Mucosa of rectum (tissue), 2 donors: ENCODE results near the gene PIGR.

ENCODE experiments used
- H3K27ac ChIP-seq, 2 donors: one replicate each; pipeline ENCODE4 v1.7.0; 2013; ENCODE audit warnings: inconsistent platforms in 2 of 2, low read depth in 2 of 2, low read length in 2 of 2
- H3K27me3 ChIP-seq, 2 donors: one replicate each; pipeline ENCODE4 v1.7.0; 2013; ENCODE audit warnings: low read length in 2 of 2; ENCODE audit not compliant: control insufficient read depth in 2 of 2, insufficient read depth in 2 of 2
- H3K36me3 ChIP-seq, 2 donors: one replicate each; pipeline ENCODE4 v1.7.0; 2013; ENCODE audit warnings: low read length in 2 of 2; ENCODE audit not compliant: control insufficient read depth in 2 of 2, insufficient read depth in 2 of 2
- H3K4me1 ChIP-seq, 2 donors: one replicate each; pipeline ENCODE4 v1.7.0; 2013; ENCODE audit warnings: low read length in 2 of 2, mild to moderate bottlenecking in 1 of 2; ENCODE audit not compliant: control insufficient read depth in 2 of 2, insufficient read depth in 2 of 2
- H3K4me3 ChIP-seq, 2 donors: one replicate each; pipeline ENCODE4 v1.7.0; 2013; ENCODE audit warnings: low read length in 2 of 2
- H3K9ac ChIP-seq, 2 donors: one replicate each; pipeline ENCODE4 v1.7.0; 2013; ENCODE audit warnings: low read length in 2 of 2, low read depth in 1 of 2, mild to moderate bottlenecking in 1 of 2
- H3K9me3 ChIP-seq, 2 donors: one replicate each; pipeline ENCODE4 v1.7.0; 2013; ENCODE audit warnings: low read length in 2 of 2; ENCODE audit not compliant: control insufficient read depth in 2 of 2
- donor health status: healthy.
- donor health status: Normal muscosa, but diverticular disease.

Gene PIGR

GRCh38 chr1:206939131-206939530, 7.1 kb downstream of the PIGR start:
- Histone ChIP-seq H3K36me3 (peaks cover 67 to 79% of the 10 kb centered on the region in 2 donors), H3K27ac (peak overlapping the region; percentile 74 to 84), H3K27me3 (no peaks in the 10 kb centered on the region), H3K4me1 (peaks cover 38 to 65% of the 10 kb centered on the region in 2 donors), H3K4me3 (peak overlapping the region in 1 of 2 donors; percentile 20), H3K9me3 (no peaks in the 10 kb centered on the region), H3K9ac (peak overlapping the region; percentile 5 to 41)

DNA sequence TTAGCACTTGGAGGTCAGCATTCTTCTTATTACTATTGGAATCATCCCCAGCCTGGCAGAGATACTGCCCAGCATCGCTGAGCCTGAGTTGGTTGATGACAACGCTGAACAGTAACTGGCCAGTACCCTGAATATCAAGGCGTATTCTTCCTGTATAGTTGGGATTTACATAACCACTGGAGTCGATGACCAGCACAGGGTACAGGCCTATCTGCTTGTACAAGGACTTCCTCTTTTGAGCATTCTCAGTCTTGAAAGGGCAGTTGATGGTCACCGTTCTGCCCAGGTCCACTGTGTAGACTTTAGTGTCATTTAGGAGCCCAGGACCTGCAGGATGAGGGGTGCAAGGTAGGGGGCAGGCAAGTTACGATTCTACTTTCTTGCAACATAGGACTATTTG, 8.8 kb downstream of the PIGR start:
- Histone ChIP-seq H3K27me3 (no peaks in the 10 kb centered on the region), H3K27ac (peak overlapping the region; percentile 25 to 74), H3K36me3 (peaks cover 70 to 77% of the 10 kb centered on the region in 2 donors), H3K9me3 (no peaks in the 10 kb centered on the region), H3K4me1 (peaks cover 31 to 53% of the 10 kb centered on the region in 2 donors), H3K9ac (peak overlapping the region in 1 of 2 donors; percentile 48), H3K4me3 (no peak overlapping the region)

GRCh38 chr1:206935491-206936067, 10.7 kb downstream of the PIGR start:
- Histone ChIP-seq H3K36me3 (peaks cover 82 to 84% of the 10 kb centered on the region in 2 donors), H3K9me3 (no peaks in the 10 kb centered on the region), H3K4me1 (peaks cover 28 to 49% of the 10 kb centered on the region in 2 donors), H3K27me3 (no peaks in the 10 kb centered on the region), H3K27ac (peak overlapping the region; percentile 27 to 44), H3K4me3 (no peak overlapping the region), H3K9ac (no peak overlapping the region)

- Histone ChIP-seq H3K27ac (peak overlapping the region in 1 of 2 donors; percentile 38), H3K9ac (no peak overlapping the region), H3K36me3 (peaks cover 76 to 82% of the 10 kb centered on the region in 2 donors)
Measured at GRCh38 chr1:206933333-206933945, 12.8 kb downstream of the PIGR start.

GRCh38 chr1:206932177-206932576, 14.1 kb downstream of the PIGR start:
- Histone ChIP-seq H3K4me3 (no peak overlapping the region), H3K4me1 (peaks cover 33 to 39% of the 10 kb centered on the region in 2 donors), H3K27ac (peak overlapping the region; percentile 29 to 75), H3K27me3 (no peaks in the 10 kb centered on the region), H3K9ac (no peak overlapping the region), H3K36me3 (peaks cover 67 to 71% of the 10 kb centered on the region in 2 donors), H3K9me3 (no peaks in the 10 kb centered on the region)

More at GRCh38 chr1:206933333-206933945, 12.8 kb downstream of the PIGR start:
- H3K9me3 ChIP-seq = no peaks in the 10 kb centered on the region
- H3K4me1 ChIP-seq = peaks cover 26 to 39% of the 10 kb centered on the region in 2 donors
- no peaks in the 10 kb centered on the region for H3K27me3 ChIP-seq
- no peak overlapping the region for H3K4me3 ChIP-seq

GRCh38 chr1:206931709-206932108, 14.6 kb downstream of the PIGR start:
- peak overlapping the region in 1 of 2 donors; percentile 9 for H3K9ac ChIP-seq
- H3K27ac ChIP-seq = peak overlapping the region; percentile 6 to 75
- peaks cover 34 to 36% of the 10 kb centered on the region in 2 donors for H3K4me1 ChIP-seq
- no peak overlapping the region for H3K4me3 ChIP-seq
- H3K27me3 ChIP-seq = no peaks in the 10 kb centered on the region
- H3K9me3 ChIP-seq = no peaks in the 10 kb centered on the region
- H3K36me3 ChIP-seq = peaks cover 62 to 66% of the 10 kb centered on the region in 2 donors

DNA sequence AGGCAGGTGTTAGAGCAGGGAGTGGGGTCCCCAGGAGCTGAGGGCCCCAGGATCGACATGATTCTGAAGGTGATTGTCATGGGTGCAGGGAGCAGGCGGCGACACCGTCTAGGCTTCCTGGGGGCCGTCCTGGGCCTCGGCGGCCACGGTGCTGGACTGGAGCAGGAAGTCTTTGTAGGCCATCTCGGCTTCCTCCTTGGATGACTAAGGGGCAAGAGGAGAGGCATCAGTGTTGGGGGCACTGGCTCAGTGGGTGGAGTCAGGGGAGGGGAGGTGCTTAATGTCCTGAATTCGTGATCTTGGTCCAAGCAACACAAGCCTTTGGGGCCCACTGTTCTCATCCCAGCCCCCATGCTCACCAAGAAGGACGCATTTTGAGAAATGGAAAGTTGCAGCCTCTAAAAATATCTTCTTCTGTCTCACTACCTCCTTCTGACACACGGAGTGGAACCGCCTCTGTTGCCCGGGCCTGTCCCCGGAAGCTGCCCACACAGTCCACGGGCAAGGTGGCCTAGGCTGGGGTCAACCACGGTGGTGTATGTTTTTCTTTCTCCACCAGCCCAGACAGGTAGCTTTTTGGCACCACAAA, 16.0 kb downstream of the PIGR start:
- peak overlapping the region in 1 of 2 donors; percentile 22 for H3K4me3 ChIP-seq
- H3K27me3 ChIP-seq = no peaks in the 10 kb centered on the region
- peak overlapping the region in 1 of 2 donors; percentile 75 for H3K27ac ChIP-seq
- H3K4me1 ChIP-seq = peaks cover 37 to 39% of the 10 kb centered on the region in 2 donors
- H3K9ac ChIP-seq = peak overlapping the region in 1 of 2 donors; percentile 14
- no peaks in the 10 kb centered on the region for H3K9me3 ChIP-seq
- peaks cover 49 to 52% of the 10 kb centered on the region in 2 donors for H3K36me3 ChIP-seq

GRCh38 chr1:206929524-206929923, 16.7 kb downstream of the PIGR start:
- H3K27me3 ChIP-seq = no peaks in the 10 kb centered on the region
- peaks cover 45% of the 10 kb centered on the region in 2 donors for H3K4me1 ChIP-seq
- H3K36me3 ChIP-seq = peaks cover 42 to 45% of the 10 kb centered on the region in 2 donors
- no peaks in the 10 kb centered on the region for H3K9me3 ChIP-seq
- H3K9ac ChIP-seq = peak overlapping the region in 1 of 2 donors; percentile 14
- peak overlapping the region; percentile 36 to 75 for H3K27ac ChIP-seq
- H3K4me3 ChIP-seq = no peak overlapping the region

DNA sequence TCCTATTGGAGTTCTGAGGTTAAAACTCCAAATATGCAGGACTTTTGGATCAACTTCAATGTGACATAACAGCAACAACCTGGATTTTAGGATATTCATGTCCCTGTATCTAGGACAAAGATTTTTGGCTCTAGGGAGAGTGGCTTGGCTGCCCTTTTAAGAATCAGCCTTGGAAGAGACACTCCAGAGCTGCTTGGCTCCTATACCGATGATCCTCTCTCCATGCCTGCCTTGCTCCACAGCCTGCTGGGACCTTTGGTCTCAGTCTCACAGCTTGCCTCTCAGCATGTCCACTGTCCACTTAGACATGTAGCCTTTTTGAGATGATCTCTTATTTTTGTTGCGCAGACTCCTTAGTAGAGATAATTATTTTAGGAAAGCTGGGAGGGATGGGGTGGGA, 20.0 kb downstream of the PIGR start:
- H3K27me3 ChIP-seq = no peaks in the 10 kb centered on the region
- H3K9me3 ChIP-seq = no peaks in the 10 kb centered on the region
- H3K27ac ChIP-seq = peak overlapping the region; percentile 85 to 86
- peak overlapping the region; percentile 11 to 24 for H3K9ac ChIP-seq
- no peak overlapping the region for H3K4me3 ChIP-seq
- H3K36me3 ChIP-seq = peaks cover 15 to 18% of the 10 kb centered on the region in 2 donors
- peaks cover 46 to 56% of the 10 kb centered on the region in 2 donors for H3K4me1 ChIP-seq
